ENCODE data around the gene SORCS2.
A peak's percentile ranks its signal among the peaks of the same experiment; 100 is the strongest.

SORCS2 gene

GRCh38 chr4:7697821-7698220 is 505.5 kb downstream of the SORCS2 start:
- H3K4me1 Mint-ChIP-seq (ENCODE audit: low read depth in 2 of 2) = peaks cover 3 to 13% of the 10 kb centered on the region in 2 donors
- DNase-seq (no peak), ATAC-seq (replicated peaks) (no peak)
- no peak overlapping the region for H3K4me3 Mint-ChIP-seq
- no peak overlapping the region for H3K27ac Mint-ChIP-seq
- no peaks in the 10 kb centered on the region for H3K36me3 Mint-ChIP-seq (ENCODE audit: insufficient read depth)
- H3K9me3 Mint-ChIP-seq = no peaks in the 10 kb centered on the region
- H3K27me3 Mint-ChIP-seq = peaks cover 37 to 64% of the 10 kb centered on the region in 2 donors

GRCh38 chr4:7698584-7698983 is 506.2 kb downstream of the SORCS2 start:
- no peak overlapping the region for H3K27ac Mint-ChIP-seq
- H3K36me3 Mint-ChIP-seq (ENCODE audit: insufficient read depth) = no peaks in the 10 kb centered on the region
- peaks cover 3 to 13% of the 10 kb centered on the region in 2 donors for H3K4me1 Mint-ChIP-seq (ENCODE audit: low read depth in 2 of 2)
- no peaks in the 10 kb centered on the region for H3K9me3 Mint-ChIP-seq
- no peak for ATAC-seq (replicated peaks)
- H3K4me3 Mint-ChIP-seq = no peak overlapping the region
- no peak for DNase-seq
- H3K27me3 Mint-ChIP-seq = peaks cover 44 to 71% of the 10 kb centered on the region in 2 donors

- no peaks in the 10 kb centered on the region for H3K36me3 Mint-ChIP-seq (ENCODE audit: insufficient read depth)
- ATAC-seq (replicated peaks) (no peak), DNase-seq (no peak)
- no peak overlapping the region for H3K4me3 Mint-ChIP-seq
- H3K27ac Mint-ChIP-seq = no peak overlapping the region
- peaks cover 3 to 13% of the 10 kb centered on the region in 2 donors for H3K4me1 Mint-ChIP-seq (ENCODE audit: low read depth in 2 of 2)
- peaks cover 47 to 74% of the 10 kb centered on the region in 2 donors for H3K27me3 Mint-ChIP-seq
- no peaks in the 10 kb centered on the region for H3K9me3 Mint-ChIP-seq
Observed at GRCh38 chr4:7699031-7699430, 506.7 kb downstream of the SORCS2 start.

- DNase-seq (no peak), ATAC-seq (replicated peaks) (no peak)
- H3K4me3 Mint-ChIP-seq = no peak overlapping the region
- peak overlapping the region; percentile 69 to 71 for H3K27ac Mint-ChIP-seq
- H3K36me3 Mint-ChIP-seq (ENCODE audit: insufficient read depth) = no peaks in the 10 kb centered on the region
- peaks cover 3 to 13% of the 10 kb centered on the region in 2 donors for H3K4me1 Mint-ChIP-seq (ENCODE audit: low read depth in 2 of 2)
- no peaks in the 10 kb centered on the region for H3K9me3 Mint-ChIP-seq
- H3K27me3 Mint-ChIP-seq = peaks cover 47 to 74% of the 10 kb centered on the region in 2 donors
Observed at GRCh38 chr4:7699825-7700224, 507.5 kb downstream of the SORCS2 start.

- peaks cover 3 to 13% of the 10 kb centered on the region in 2 donors for H3K4me1 Mint-ChIP-seq (ENCODE audit: low read depth in 2 of 2)
- ATAC-seq (replicated peaks) (no peak), DNase-seq (no peak)
- no peaks in the 10 kb centered on the region for H3K36me3 Mint-ChIP-seq (ENCODE audit: insufficient read depth)
- H3K9me3 Mint-ChIP-seq = no peaks in the 10 kb centered on the region
- H3K27ac Mint-ChIP-seq = peak overlapping the region in 1 of 2 donors; percentile 71
- peaks cover 47 to 74% of the 10 kb centered on the region in 2 donors for H3K27me3 Mint-ChIP-seq
- no peak overlapping the region for H3K4me3 Mint-ChIP-seq
Observed at GRCh38 chr4:7700665-7701064, 508.3 kb downstream of the SORCS2 start.

- H3K36me3 Mint-ChIP-seq (ENCODE audit: insufficient read depth) = no peaks in the 10 kb centered on the region
- H3K4me3 Mint-ChIP-seq = no peak overlapping the region
- no peak overlapping the region for H3K27ac Mint-ChIP-seq
- H3K4me1 Mint-ChIP-seq (ENCODE audit: low read depth in 2 of 2) = peaks cover 3 to 11% of the 10 kb centered on the region in 2 donors
- ATAC-seq (replicated peaks) (no peak), DNase-seq (no peak)
- peaks cover 46 to 66% of the 10 kb centered on the region in 2 donors for H3K27me3 Mint-ChIP-seq
- H3K9me3 Mint-ChIP-seq = no peaks in the 10 kb centered on the region
Observed at GRCh38 chr4:7701866-7702649, 509.7 kb downstream of the SORCS2 start.

DNA sequence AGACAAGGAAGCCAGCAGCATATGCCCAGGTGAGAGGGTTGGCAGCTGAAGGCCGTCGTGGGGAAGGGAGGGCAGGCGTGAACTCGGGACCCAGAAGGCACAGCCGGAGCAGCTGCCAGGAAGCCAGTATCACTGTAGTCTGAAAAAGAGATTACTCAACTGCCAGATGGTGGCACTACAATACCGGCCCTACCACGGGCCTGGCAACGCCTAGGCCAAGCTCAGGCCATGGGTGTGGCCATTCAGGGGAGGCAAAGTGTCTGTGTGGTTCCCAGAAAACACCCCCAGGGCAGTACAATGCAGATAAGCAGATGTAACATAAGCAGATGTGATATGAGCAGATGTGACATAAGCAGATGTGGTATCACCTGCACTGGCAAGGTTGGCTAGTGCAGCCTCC is 511.4 kb downstream of the SORCS2 start:
- H3K27me3 Mint-ChIP-seq = peaks cover 35 to 50% of the 10 kb centered on the region in 2 donors
- DNase-seq (no peak), ATAC-seq (replicated peaks) (no peak)
- no peaks in the 10 kb centered on the region for H3K36me3 Mint-ChIP-seq (ENCODE audit: insufficient read depth)
- H3K27ac Mint-ChIP-seq = peak overlapping the region in 1 of 2 donors; percentile 74
- no peaks in the 10 kb centered on the region for H3K9me3 Mint-ChIP-seq
- no peak overlapping the region for H3K4me3 Mint-ChIP-seq
- H3K4me1 Mint-ChIP-seq (ENCODE audit: low read depth in 2 of 2) = peaks cover 0 to 7% of the 10 kb centered on the region in 2 donors

- Mint-ChIP-seq H3K27ac (no peak overlapping the region), H3K4me1 (ENCODE audit: low read depth in 2 of 2) (peaks cover 0 to 7% of the 10 kb centered on the region in 2 donors), H3K27me3 (peaks cover 31 to 46% of the 10 kb centered on the region in 2 donors), H3K4me3 (no peak overlapping the region), H3K9me3 (no peaks in the 10 kb centered on the region), H3K36me3 (ENCODE audit: insufficient read depth) (no peaks in the 10 kb centered on the region)
- DNase-seq = no peak
- no peak for ATAC-seq (replicated peaks)
Observed at GRCh38 chr4:7704091-7704490, 511.8 kb downstream of the SORCS2 start.

GRCh38 chr4:7704625-7705024 is 512.3 kb downstream of the SORCS2 start:
- H3K27ac Mint-ChIP-seq = no peak overlapping the region
- H3K4me3 Mint-ChIP-seq = no peak overlapping the region
- H3K27me3 Mint-ChIP-seq = peaks cover 28 to 41% of the 10 kb centered on the region in 2 donors
- DNase-seq = no peak
- no peaks in the 10 kb centered on the region for H3K36me3 Mint-ChIP-seq (ENCODE audit: insufficient read depth)
- ATAC-seq (replicated peaks) = no peak
- peaks cover 0 to 6% of the 10 kb centered on the region in 2 donors for H3K4me1 Mint-ChIP-seq (ENCODE audit: low read depth in 2 of 2)
- no peaks in the 10 kb centered on the region for H3K9me3 Mint-ChIP-seq

DNA sequence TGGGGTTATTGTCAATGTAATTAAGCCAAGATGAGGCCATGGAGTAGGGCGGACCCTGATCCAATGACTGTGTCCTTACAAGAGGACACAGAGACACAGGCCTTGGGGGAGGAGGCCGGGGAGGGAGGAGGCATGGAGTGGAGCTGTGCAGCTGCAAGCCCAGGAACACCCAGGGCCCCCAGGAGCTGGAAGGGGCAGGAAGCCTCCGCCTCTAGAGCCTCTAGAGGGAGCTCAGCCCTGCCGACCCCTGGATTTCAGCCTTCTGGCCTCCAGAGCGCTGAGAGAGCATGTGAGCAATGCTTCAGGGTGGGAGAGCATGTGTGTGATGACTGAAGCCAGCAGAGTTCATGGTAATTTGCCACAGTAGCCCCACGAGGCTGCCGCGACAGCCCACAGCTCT is 512.7 kb downstream of the SORCS2 start:
- H3K9me3 Mint-ChIP-seq = no peaks in the 10 kb centered on the region
- H3K27ac Mint-ChIP-seq = no peak overlapping the region
- no peak overlapping the region for H3K4me3 Mint-ChIP-seq
- H3K4me1 Mint-ChIP-seq (ENCODE audit: low read depth in 2 of 2) = peaks cover 0 to 4% of the 10 kb centered on the region in 2 donors
- H3K36me3 Mint-ChIP-seq (ENCODE audit: insufficient read depth) = no peaks in the 10 kb centered on the region
- DNase-seq = no peak
- no peak for ATAC-seq (replicated peaks)
- peaks cover 24 to 36% of the 10 kb centered on the region in 2 donors for H3K27me3 Mint-ChIP-seq

GRCh38 chr4:7705593-7705992 is 513.3 kb downstream of the SORCS2 start:
- Mint-ChIP-seq H3K27ac (no peak overlapping the region), H3K27me3 (peaks cover 20 to 31% of the 10 kb centered on the region in 2 donors), H3K4me1 (ENCODE audit: low read depth in 2 of 2) (peaks cover 0 to 4% of the 10 kb centered on the region in 2 donors), H3K9me3 (no peaks in the 10 kb centered on the region), H3K36me3 (ENCODE audit: insufficient read depth) (no peaks in the 10 kb centered on the region), H3K4me3 (no peak overlapping the region)
- ATAC-seq (replicated peaks) (no peak), DNase-seq (no peak)

DNA sequence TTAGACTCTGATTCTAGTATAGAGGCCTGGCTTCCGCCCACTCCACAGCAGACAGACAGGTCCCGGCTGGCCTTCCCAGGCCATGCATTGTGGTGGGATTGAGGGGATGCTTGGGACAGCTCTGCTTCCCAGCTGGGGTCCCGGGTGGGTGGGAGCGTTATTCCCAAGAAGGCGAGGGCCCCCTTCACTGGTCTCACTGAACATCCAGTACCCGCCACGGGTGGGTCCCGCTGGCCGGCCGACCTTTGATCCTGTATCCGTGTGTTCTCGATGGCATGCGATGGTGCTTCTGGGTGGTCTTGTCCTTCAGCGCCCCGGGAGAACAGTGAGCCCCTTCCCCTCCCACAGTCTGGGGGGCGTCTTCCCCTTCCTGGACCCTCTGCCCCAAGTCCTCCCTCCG is 515.9 kb downstream of the SORCS2 start:
- no peaks in the 10 kb centered on the region for H3K4me1 Mint-ChIP-seq (ENCODE audit: low read depth in 2 of 2)
- no peak overlapping the region for H3K4me3 Mint-ChIP-seq
- H3K9me3 Mint-ChIP-seq = no peaks in the 10 kb centered on the region
- DNase-seq (no peak), ATAC-seq (replicated peaks) (no peak)
- no peaks in the 10 kb centered on the region for H3K36me3 Mint-ChIP-seq (ENCODE audit: insufficient read depth)
- H3K27ac Mint-ChIP-seq = peak overlapping the region in 1 of 2 donors; percentile 82
- peaks cover 6% of the 10 kb centered on the region in 2 donors for H3K27me3 Mint-ChIP-seq

GRCh38 chr4:7708981-7709380 is 516.6 kb downstream of the SORCS2 start:
- H3K9me3 Mint-ChIP-seq = no peaks in the 10 kb centered on the region
- H3K27me3 Mint-ChIP-seq = no peaks in the 10 kb centered on the region
- no peak for DNase-seq
- no peaks in the 10 kb centered on the region for H3K4me1 Mint-ChIP-seq (ENCODE audit: low read depth in 2 of 2)
- H3K36me3 Mint-ChIP-seq (ENCODE audit: insufficient read depth) = no peaks in the 10 kb centered on the region
- H3K27ac Mint-ChIP-seq = peak overlapping the region in 1 of 2 donors; percentile 82
- no peak for ATAC-seq (replicated peaks)
- H3K4me3 Mint-ChIP-seq = no peak overlapping the region

DNA sequence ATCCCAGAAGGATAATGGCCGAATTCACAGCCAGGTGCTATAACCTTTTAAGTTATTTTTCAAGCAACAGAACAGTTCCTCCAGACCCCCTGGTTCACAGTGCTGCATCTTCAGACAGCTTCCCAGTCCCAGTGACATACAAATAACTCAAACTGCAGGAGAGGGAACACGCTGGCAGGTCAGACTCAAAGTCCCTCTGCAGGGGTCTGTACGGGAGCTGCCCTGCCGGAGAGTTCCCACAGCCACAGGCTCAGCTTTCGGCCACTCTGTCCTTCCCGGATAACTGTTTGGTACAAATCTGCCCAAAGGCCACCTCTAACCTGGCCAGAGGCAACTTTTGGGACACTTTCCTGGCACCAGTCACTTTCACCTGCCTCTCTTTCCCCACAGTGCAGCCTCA is 517.1 kb downstream of the SORCS2 start:
- H3K27ac Mint-ChIP-seq = no peak overlapping the region
- DNase-seq = no peak
- no peaks in the 10 kb centered on the region for H3K9me3 Mint-ChIP-seq
- H3K4me3 Mint-ChIP-seq = no peak overlapping the region
- no peaks in the 10 kb centered on the region for H3K36me3 Mint-ChIP-seq (ENCODE audit: insufficient read depth)
- ATAC-seq (replicated peaks) = no peak
- H3K4me1 Mint-ChIP-seq (ENCODE audit: low read depth in 2 of 2) = no peaks in the 10 kb centered on the region
- no peaks in the 10 kb centered on the region for H3K27me3 Mint-ChIP-seq
